ENCODE data around the gene DGKI.

Gene DGKI

DNA sequence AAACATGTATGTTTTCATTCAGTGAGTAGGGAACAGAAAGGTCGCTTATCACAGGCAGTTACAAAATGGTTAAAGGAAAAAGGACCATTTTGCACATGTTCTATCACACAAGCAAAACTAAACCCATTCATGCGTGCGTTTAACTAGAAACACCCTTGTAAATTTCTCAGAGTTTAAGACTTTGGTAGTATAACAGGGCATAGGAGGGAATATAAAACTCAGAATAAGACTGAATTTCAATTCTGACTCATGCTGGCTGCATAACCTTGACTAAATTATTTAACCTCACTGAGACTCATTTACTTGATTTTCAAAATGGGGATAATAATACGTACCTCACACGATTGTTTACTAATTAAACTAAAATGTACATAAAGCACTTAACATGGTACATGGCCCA, 259.4 kb downstream of the DGKI start:
- Histone ChIP-seq H3K4me1 (ENCODE audit: insufficient read depth, low read length) (peaks cover 31% of the 10 kb centered on the region), H3K36me3 (ENCODE audit: insufficient read depth, low read length) (no peaks in the 10 kb centered on the region), H2AFZ (ENCODE audit: low read depth, low read length) (no peak overlapping the region), H3K27me3 (ENCODE audit: insufficient read depth, low read length) (no peaks in the 10 kb centered on the region), H3K9me3 (ENCODE audit: low read length) (no peaks in the 10 kb centered on the region), H3K4me3 (ENCODE audit: low read length) (no peak overlapping the region)

DNA sequence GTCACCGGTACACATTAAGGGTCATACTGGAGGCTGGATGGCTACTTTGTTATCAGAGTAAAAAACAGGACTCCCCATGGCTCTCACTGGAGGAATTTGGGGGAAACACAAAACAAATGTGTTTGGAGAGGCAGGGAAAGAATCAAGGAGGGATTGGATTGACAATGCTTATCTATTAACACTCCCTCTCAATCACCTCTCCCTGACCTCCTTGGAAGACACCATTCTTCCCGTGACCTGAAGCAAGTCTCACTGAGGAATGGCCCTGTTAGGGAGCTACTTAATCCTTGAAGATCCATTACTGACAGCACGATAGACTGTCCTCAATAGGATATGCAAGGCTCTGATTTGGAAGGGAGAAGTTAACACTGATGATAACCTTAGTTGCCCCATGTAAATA, 261.2 kb downstream of the DGKI start:
- Histone ChIP-seq H3K27me3 (ENCODE audit: insufficient read depth, low read length) (no peaks in the 10 kb centered on the region), H3K36me3 (ENCODE audit: insufficient read depth, low read length) (no peaks in the 10 kb centered on the region), H2AFZ (ENCODE audit: low read depth, low read length) (no peak overlapping the region), H3K4me3 (ENCODE audit: low read length) (no peak overlapping the region), H3K9me3 (ENCODE audit: low read length) (no peaks in the 10 kb centered on the region), H3K4me1 (ENCODE audit: insufficient read depth, low read length) (peaks cover 15% of the 10 kb centered on the region)

DNA sequence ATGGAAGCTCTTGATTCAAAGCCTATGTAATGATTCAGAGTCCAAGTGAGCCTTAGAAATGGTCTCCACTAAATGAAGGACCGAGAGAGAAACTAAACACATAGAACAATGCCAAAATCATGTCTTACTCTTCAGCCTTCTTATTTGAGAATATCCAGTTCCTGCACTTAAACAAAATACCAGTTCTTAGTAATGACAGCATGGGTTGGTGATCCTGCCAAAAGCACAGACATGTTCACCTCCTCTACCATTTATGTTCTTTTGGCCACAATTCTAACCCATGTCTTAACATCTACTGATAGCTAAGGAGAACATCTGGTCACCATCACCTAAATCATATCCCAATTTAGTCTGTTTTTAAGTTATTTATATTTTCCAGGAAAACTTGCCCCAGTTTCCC, 263.6 kb downstream of the DGKI start:
- Histone ChIP-seq H3K9me3 (ENCODE audit: low read length) (no peaks in the 10 kb centered on the region), H3K4me1 (ENCODE audit: insufficient read depth, low read length) (no peaks in the 10 kb centered on the region), H3K36me3 (ENCODE audit: insufficient read depth, low read length) (no peaks in the 10 kb centered on the region), H3K4me3 (ENCODE audit: low read length) (no peak overlapping the region), H2AFZ (ENCODE audit: low read depth, low read length) (no peak overlapping the region), H3K27me3 (ENCODE audit: insufficient read depth, low read length) (no peaks in the 10 kb centered on the region)

DNA sequence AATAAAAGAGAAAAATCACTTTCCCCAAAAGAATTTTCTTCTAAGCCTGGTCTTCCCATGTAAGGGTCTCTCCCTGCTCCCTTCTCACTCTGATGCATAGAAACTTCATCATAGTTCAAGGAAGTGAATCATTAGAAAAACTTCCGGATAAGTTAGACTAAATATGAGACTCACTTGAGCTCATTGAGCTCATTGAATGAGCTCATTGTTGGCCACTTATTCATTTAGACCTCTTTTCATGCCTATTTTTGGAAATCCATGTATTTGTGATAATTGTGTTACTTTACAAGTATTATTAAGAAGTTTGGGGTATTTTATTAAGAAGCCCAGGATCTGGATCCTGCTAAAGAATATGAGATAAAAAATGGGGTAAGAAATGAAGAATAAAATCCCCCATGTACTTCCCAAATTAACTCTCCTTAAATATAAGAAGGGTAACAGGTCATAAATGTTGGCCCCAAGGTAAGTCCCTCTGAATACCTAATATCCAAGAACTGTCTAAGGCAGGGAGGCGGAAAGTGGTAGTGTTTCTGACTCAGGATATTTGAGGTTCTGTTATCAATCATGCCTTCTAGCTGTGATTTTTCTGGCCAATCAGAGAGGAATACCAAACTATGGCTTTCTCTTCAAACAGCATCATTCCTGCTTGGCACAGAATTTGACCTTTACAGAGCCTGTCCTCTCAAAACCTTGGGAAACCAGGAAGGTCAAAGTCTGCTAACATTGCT, 266.7 kb downstream of the DGKI start:
- Histone ChIP-seq H2AFZ (ENCODE audit: low read depth, low read length) (no peak overlapping the region), H3K4me1 (ENCODE audit: insufficient read depth, low read length) (peaks cover 3% of the 10 kb centered on the region), H3K36me3 (ENCODE audit: insufficient read depth, low read length) (no peaks in the 10 kb centered on the region), H3K4me3 (ENCODE audit: low read length) (no peak overlapping the region), H3K27me3 (ENCODE audit: insufficient read depth, low read length) (no peaks in the 10 kb centered on the region), H3K9me3 (ENCODE audit: low read length) (no peaks in the 10 kb centered on the region)

DNA sequence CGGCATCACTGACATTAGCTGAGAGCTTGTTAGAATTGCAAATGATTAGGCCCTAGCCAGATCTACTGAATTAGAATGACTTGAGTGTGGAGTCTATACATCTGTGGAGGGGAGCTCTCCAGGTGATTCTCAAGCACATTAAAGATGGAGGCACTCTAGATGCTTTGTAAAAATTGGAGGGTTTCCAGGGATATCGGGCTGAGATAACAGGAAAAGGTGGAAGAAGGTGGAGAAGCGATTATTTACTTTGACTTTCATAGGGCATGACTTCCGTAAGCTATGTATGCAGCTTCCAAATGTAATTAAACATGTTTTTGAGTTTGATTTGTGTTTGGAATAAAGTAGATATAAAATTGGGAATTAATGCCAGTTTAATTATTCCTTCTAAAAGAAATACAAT, 268.2 kb downstream of the DGKI start:
- H3K9me3 ChIP-seq (ENCODE audit: low read length): no peaks in the 10 kb centered on the region
- H3K4me1 ChIP-seq (ENCODE audit: insufficient read depth, low read length): peaks cover 3% of the 10 kb centered on the region
- no peaks in the 10 kb centered on the region for H3K36me3 ChIP-seq (ENCODE audit: insufficient read depth, low read length)
- no peak overlapping the region for H2AFZ ChIP-seq (ENCODE audit: low read depth, low read length)
- H3K27me3 ChIP-seq (ENCODE audit: insufficient read depth, low read length): no peaks in the 10 kb centered on the region
- no peak overlapping the region for H3K4me3 ChIP-seq (ENCODE audit: low read length)

DNA sequence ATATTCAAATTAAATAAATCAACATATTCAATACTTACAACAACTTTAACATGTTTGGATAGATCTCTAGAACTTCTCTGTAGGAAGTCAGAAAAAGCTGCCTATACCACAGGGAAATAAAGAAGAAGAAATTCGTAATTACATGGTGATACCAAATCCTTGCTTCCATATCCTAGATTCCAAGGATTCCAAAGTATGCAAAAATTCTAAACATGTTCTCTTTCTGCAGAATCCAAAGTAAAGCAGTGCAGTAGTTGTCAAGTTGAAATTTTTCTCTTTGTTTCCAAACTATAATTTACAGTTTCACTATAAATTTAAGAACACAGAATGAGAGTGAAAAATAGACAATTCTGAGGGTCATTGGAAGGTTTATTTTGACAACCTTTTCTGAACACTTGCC, 269.6 kb downstream of the DGKI start:
- H3K27me3 ChIP-seq (ENCODE audit: insufficient read depth, low read length): no peaks in the 10 kb centered on the region
- H3K36me3 ChIP-seq (ENCODE audit: insufficient read depth, low read length): no peaks in the 10 kb centered on the region
- H2AFZ ChIP-seq (ENCODE audit: low read depth, low read length): no peak overlapping the region
- H3K4me1 ChIP-seq (ENCODE audit: insufficient read depth, low read length): peaks cover 3% of the 10 kb centered on the region
- no peaks in the 10 kb centered on the region for H3K9me3 ChIP-seq (ENCODE audit: low read length)
- no peak overlapping the region for H3K4me3 ChIP-seq (ENCODE audit: low read length)

DNA sequence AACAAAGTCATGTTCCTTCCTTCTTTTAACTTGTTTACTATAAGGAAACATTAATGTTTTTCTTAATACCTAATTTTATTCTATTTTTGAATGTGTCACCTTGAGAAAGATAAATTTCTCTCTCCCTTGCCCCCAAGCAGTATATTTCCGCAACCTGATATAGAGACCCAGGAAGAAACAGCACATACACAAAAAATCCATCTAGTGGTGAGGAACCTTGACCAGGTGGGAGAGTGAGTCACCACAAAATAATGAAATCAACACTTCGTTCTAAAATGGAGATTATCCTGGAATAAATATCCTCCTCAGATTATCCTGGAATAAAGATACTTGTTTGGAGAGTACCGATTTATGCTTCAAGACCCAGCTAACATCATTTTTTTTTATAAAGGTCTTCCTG, 270.3 kb downstream of the DGKI start:
- H3K4me3 ChIP-seq (ENCODE audit: low read length): no peak overlapping the region
- H3K4me1 ChIP-seq (ENCODE audit: insufficient read depth, low read length): peaks cover 3% of the 10 kb centered on the region

DNA sequence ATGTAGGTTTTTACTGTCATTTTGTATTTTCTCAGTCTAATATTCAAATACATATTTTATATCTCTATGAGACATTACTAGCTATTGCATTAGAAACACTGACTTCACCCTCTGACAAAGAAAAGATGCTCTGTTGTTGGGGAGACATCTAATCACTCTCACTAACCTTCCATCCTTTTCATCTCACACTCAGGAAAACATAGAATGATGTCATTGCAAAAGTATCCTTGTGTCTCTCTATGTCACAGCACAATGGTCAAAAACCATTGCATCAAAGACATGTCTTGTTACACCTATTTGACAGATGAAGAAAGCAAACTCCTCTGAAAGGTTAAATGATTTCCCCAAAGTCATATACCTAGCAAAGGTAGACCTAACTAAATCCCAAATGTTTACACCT, 272.0 kb downstream of the DGKI start:
- H2AFZ ChIP-seq (ENCODE audit: low read depth, low read length): no peak overlapping the region

More for the DNA sequence above, 270.3 kb downstream of the DGKI start:
- Histone ChIP-seq H3K27me3 (ENCODE audit: insufficient read depth, low read length) (no peaks in the 10 kb centered on the region), H3K36me3 (ENCODE audit: insufficient read depth, low read length) (no peaks in the 10 kb centered on the region), H2AFZ (ENCODE audit: low read depth, low read length) (no peak overlapping the region), H3K9me3 (ENCODE audit: low read length) (no peaks in the 10 kb centered on the region)

DNA sequence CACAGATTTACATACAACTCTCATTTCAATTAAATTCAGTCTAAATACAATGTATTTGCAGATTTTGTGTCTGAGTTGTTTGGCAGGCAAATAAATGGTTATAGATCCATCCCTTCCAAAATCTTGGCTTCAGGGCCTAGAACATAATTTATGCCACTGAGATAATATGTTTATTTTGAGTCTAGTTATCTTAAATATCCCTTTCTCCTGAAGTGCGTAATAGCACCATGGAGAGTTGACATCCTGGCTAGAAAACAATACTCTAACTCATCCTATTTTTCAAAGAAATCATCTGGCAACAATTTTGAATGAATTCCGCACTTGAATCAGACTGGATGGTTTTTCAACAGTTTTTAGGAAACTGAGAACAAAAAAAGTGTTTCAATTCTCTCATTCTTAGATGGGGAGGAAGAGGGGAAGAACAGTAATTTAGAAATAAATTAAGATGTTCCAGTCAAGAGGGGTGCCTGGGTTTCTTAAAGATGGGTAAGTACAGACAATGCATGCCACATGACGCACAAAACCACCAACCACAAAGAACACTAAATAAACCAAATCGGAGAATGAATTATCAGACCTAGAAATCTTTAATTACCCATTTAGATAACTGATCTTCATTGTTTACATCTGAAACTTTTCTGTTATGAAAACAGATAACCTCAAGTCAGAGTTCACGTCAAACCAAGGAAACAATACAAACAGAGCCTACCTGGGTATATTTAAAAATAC, 274.6 kb downstream of the DGKI start:
- H3K36me3 ChIP-seq (ENCODE audit: insufficient read depth, low read length): no peaks in the 10 kb centered on the region
- no peak overlapping the region for H3K4me3 ChIP-seq (ENCODE audit: low read length)
- peaks cover 3% of the 10 kb centered on the region for H3K4me1 ChIP-seq (ENCODE audit: insufficient read depth, low read length)
- no peaks in the 10 kb centered on the region for H3K27me3 ChIP-seq (ENCODE audit: insufficient read depth, low read length)
- peaks cover 2% of the 10 kb centered on the region for H3K9me3 ChIP-seq (ENCODE audit: low read length)
- H2AFZ ChIP-seq (ENCODE audit: low read depth, low read length): no peak overlapping the region

More for the DNA sequence above, 272.0 kb downstream of the DGKI start:
- H3K9me3 ChIP-seq (ENCODE audit: low read length): no peaks in the 10 kb centered on the region
- H3K4me1 ChIP-seq (ENCODE audit: insufficient read depth, low read length): peaks cover 3% of the 10 kb centered on the region
- no peaks in the 10 kb centered on the region for H3K27me3 ChIP-seq (ENCODE audit: insufficient read depth, low read length)
- no peak overlapping the region for H3K4me3 ChIP-seq (ENCODE audit: low read length)
- H3K36me3 ChIP-seq (ENCODE audit: insufficient read depth, low read length): no peaks in the 10 kb centered on the region

DNA sequence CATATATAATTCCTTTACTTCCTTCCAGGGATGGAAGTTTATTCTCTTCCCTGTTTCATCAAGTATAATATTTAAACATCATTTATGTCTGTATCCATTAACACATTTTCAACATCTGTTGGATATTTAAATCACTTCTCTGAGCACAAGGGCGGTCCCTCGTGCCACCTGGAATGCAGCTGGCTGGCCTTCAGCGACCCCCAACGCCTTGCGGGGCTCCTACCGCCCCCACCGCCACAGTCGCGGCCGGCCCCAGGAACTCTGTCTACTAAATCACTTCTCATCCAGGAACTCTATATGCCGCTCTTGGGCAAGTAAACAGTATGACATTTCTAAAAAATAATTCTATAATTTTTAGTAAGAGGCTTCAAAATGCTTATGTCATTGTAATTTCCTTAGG, 282.1 kb downstream of the DGKI start:
- Histone ChIP-seq H3K4me1 (ENCODE audit: insufficient read depth, low read length) (no peaks in the 10 kb centered on the region), H2AFZ (ENCODE audit: low read depth, low read length) (no peak overlapping the region), H3K36me3 (ENCODE audit: insufficient read depth, low read length) (no peaks in the 10 kb centered on the region), H3K4me3 (ENCODE audit: low read length) (no peak overlapping the region), H3K27me3 (ENCODE audit: insufficient read depth, low read length) (no peaks in the 10 kb centered on the region), H3K9me3 (ENCODE audit: low read length) (peaks cover 2% of the 10 kb centered on the region)

DNA sequence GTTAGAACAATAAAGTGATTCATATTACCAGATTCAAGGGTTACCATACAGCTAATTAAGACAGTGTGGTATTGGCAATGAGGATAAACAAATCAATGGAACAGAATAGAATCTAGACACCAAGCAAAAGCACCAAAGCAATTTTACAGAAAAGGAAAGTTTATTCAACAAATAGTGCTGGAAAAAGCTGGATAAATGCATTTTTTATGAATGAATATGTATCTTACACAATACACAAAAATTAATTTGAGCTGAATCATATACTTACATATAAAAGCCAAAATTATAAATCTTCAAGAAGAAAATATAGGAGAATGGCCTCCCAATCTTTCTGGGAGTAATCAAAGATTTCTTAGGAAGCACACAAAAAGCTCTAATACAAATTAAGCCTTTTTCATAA, 282.8 kb downstream of the DGKI start:
- H3K27me3 ChIP-seq (ENCODE audit: insufficient read depth, low read length): no peaks in the 10 kb centered on the region
- H3K36me3 ChIP-seq (ENCODE audit: insufficient read depth, low read length): no peaks in the 10 kb centered on the region
- H2AFZ ChIP-seq (ENCODE audit: low read depth, low read length): no peak overlapping the region
- peaks cover 2% of the 10 kb centered on the region for H3K9me3 ChIP-seq (ENCODE audit: low read length)
- no peak overlapping the region for H3K4me3 ChIP-seq (ENCODE audit: low read length)
- no peaks in the 10 kb centered on the region for H3K4me1 ChIP-seq (ENCODE audit: insufficient read depth, low read length)

DNA sequence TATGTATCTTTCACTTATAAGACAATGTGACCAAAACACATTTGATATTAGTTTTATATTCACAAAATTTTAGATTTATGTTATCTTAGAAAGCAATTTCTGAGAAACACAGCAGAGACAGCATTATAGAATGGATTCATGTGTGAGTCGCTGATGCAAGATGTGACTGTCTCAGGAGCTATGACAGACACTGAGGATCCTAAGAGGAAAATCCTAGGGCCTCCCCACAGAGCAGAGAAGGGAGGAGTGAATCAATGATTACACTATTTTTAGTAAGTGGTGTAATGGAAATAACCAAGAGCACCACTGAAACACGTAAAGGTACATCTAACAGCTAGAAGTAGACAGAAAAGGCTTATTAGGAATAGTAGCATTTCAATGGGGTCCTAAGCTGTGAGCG, 299.3 kb downstream of the DGKI start:
- Histone ChIP-seq H3K4me1 (ENCODE audit: insufficient read depth, low read length) (no peaks in the 10 kb centered on the region), H3K36me3 (ENCODE audit: insufficient read depth, low read length) (no peaks in the 10 kb centered on the region), H2AFZ (ENCODE audit: low read depth, low read length) (no peak overlapping the region), H3K27me3 (ENCODE audit: insufficient read depth, low read length) (no peaks in the 10 kb centered on the region), H3K9me3 (ENCODE audit: low read length) (no peaks in the 10 kb centered on the region), H3K4me3 (ENCODE audit: low read length) (no peak overlapping the region)

DNA sequence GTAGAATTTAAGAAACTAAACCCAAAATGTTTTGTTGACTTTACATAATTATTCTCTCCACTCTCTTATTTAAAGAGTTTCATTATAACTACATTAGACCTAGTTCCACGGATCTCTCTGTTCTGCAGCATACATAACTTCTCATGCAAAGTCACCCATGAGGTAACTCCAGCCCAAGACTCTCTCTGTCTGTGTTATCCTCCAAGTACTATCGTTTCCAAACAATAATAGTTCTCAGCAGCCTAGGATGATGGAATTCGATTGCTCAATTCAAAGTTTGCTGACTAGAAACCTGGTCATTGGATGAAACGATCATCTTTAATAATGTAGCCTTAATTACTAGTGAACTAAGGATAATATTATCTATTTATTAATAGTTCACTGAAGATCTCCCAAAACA, 300.1 kb downstream of the DGKI start:
- H3K4me3 ChIP-seq (ENCODE audit: low read length): no peak overlapping the region
- no peaks in the 10 kb centered on the region for H3K9me3 ChIP-seq (ENCODE audit: low read length)
- H3K4me1 ChIP-seq (ENCODE audit: insufficient read depth, low read length): no peaks in the 10 kb centered on the region
- H3K36me3 ChIP-seq (ENCODE audit: insufficient read depth, low read length): no peaks in the 10 kb centered on the region
- H3K27me3 ChIP-seq (ENCODE audit: insufficient read depth, low read length): no peaks in the 10 kb centered on the region
- no peak overlapping the region for H2AFZ ChIP-seq (ENCODE audit: low read depth, low read length)

Data from neuron (in vitro differentiated cells).